Measurements from ENCODE around the gene ABCA9. TPM values are rescaled to one million over a fixed set of nuclear protein-coding genes. Genes with fewer than 3 reads are reported as not detected.

The ABCA9 gene
- total and polyA plus RNA-seq, 9 of the 15 experiments (the other 6 are each of a cell fraction or from before 2014, with no cell fraction given): 0.04 TPM; not detected in 8

- no peak for TF ChIP-seq SAFB (IDR thresholded peaks at IDR 0.05; ENCODE audit: borderline replicate concordance, low read depth, low read length)
- TF ChIP-seq, protein P1, sequence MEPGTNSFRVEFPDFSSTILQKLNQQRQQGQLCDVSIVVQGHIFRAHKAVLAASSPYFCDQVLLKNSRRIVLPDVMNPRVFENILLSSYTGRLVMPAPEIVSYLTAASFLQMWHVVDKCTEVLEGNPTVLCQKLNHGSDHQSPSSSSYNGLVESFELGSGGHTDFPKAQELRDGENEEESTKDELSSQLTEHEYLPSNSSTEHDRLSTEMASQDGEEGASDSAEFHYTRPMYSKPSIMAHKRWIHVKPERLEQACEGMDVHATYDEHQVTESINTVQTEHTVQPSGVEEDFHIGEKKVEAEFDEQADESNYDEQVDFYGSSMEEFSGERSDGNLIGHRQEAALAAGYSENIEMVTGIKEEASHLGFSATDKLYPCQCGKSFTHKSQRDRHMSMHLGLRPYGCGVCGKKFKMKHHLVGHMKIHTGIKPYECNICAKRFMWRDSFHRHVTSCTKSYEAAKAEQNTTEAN (CRISPR knock-in tag; IDR thresholded peaks at IDR 0.05): no peak
- TF ChIP-seq PHB2 (IDR thresholded peaks at IDR 0.05; ENCODE audit: low read depth): peak; percentile 89
- TF ChIP-seq ZNF311 (CRISPR knock-in tag; IDR thresholded peaks at IDR 0.05): peak; percentile 79
- peak; percentile 63; the same call in 1 of the 2 replicates for TF ChIP-seq C11orf30 (IDR thresholded peaks at IDR 0.05; ENCODE audit: low read depth)
- TF ChIP-seq RNF219 (CRISPR knock-in tag; IDR thresholded peaks at IDR 0.05): no peak
- TF ChIP-seq PTRF (tag; IDR thresholded peaks at IDR 0.05): no peak
- TF ChIP-seq SLC30A9 (CRISPR knock-in tag; IDR thresholded peaks at IDR 0.05): no peak
- TF ChIP-seq HBP1 (CRISPR knock-in tag; IDR thresholded peaks at IDR 0.05): 0 out of 2 replicates have a peak, but pooled peaks have one; percentile 15
- TF ChIP-seq ZBTB2 (IDR thresholded peaks at IDR 0.05): 0 out of 2 replicates have a peak, but pooled peaks have one; percentile 52
- TF ChIP-seq TAF1 (IDR thresholded peaks at IDR 0.05; ENCODE audit: control insufficient read depth, extremely low read depth, insufficient read depth, low read length, severe bottlenecking): no peak
- peak; percentile 99 for TF ChIP-seq FOSL1 (tag; conservative IDR thresholded peaks at IDR 0.05)
- TF ChIP-seq CXXC5 (CRISPR knock-in tag; IDR thresholded peaks at IDR 0.05): peak; percentile 54
- peak; percentile 100 for TF ChIP-seq MEIS2 (IDR thresholded peaks at IDR 0.05; ENCODE audit: partially characterized antibody)
- TF ChIP-seq XRCC4 (IDR thresholded peaks at IDR 0.05; ENCODE audit: extremely low read depth, insufficient read depth, insufficient read length): no peak
- no peak for TF ChIP-seq ZNF695 (CRISPR knock-in tag; IDR thresholded peaks at IDR 0.05)
- TF ChIP-seq, protein P2, sequence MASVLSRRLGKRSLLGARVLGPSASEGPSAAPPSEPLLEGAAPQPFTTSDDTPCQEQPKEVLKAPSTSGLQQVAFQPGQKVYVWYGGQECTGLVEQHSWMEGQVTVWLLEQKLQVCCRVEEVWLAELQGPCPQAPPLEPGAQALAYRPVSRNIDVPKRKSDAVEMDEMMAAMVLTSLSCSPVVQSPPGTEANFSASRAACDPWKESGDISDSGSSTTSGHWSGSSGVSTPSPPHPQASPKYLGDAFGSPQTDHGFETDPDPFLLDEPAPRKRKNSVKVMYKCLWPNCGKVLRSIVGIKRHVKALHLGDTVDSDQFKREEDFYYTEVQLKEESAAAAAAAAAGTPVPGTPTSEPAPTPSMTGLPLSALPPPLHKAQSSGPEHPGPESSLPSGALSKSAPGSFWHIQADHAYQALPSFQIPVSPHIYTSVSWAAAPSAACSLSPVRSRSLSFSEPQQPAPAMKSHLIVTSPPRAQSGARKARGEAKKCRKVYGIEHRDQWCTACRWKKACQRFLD (CRISPR knock-in tag; IDR thresholded peaks at IDR 0.05): peak; percentile 83; the same call in 1 of the 2 replicates
- no peak for TF ChIP-seq NR2F6 (CRISPR knock-in tag; IDR thresholded peaks at IDR 0.05)
- TF ChIP-seq OTX1 (CRISPR knock-in tag; IDR thresholded peaks at IDR 0.05): no peak; the same call in 1 of the 2 replicates
- TF ChIP-seq BHLHE40 (IDR thresholded peaks at IDR 0.05; ENCODE audit: low read length): peak; percentile 65
These were observed 13.1 kb downstream of the ABCA9 start (continued) for GRCh38 chr17:69047368-69048263.
